Neutrophil (primary cell): ENCODE results near the gene ZFYVE26.
"Not testable (repeated sequence)": the region's sequence is repeated elsewhere in the genome, so short reads cannot be mapped to it uniquely, and the experiment has no call there.

Experiments used
- H3K27ac ChIP-seq: fragments of 200-600 bp; sonication (generic); 2 replicates; pipeline ENCODE4 v1.5.1; 2016; ENCODE audit warnings: mild to moderate bottlenecking, moderate library complexity
- H3K27me3 ChIP-seq: fragments of 200-600 bp; sonication (generic); 2 replicates; pipeline ENCODE4 v1.6.0; 2016; ENCODE audit warnings: mild to moderate bottlenecking
- H3K36me3 ChIP-seq: fragments of 200-600 bp; sonication (generic); 2 replicates; pipeline ENCODE4 v1.5.1; 2017
- H3K4me1 ChIP-seq, 2 experiments: fragments of 200-600 bp in 1 of 2; sonication (generic) in 1 of 2; 1 replicate in 1 of 2; 2 replicates in 1 of 2; pipeline versions ENCODE4 v1.5.1 to v1.6.1; 2013 to 2016; ENCODE audit warnings: low read depth in 1 of 2, low read length in 1 of 2, mild to moderate bottlenecking in 1 of 2, moderate library complexity in 1 of 2; ENCODE audit not compliant: control insufficient read depth in 1 of 2, insufficient read depth in 1 of 2
- H3K4me3 ChIP-seq, 2 experiments: fragments of 200-600 bp in 1 of 2; sonication (generic) in 1 of 2; 1 replicate in 1 of 2; 2 replicates in 1 of 2; pipeline ENCODE4 v1.5.1; 2013 to 2016; ENCODE audit warnings: low read depth in 1 of 2, low read length in 1 of 2, mild to moderate bottlenecking in 1 of 2, moderate library complexity in 1 of 2
- H3K9me3 ChIP-seq: fragments of 200-600 bp; sonication (generic); 2 replicates; pipeline ENCODE4 v1.5.1; 2016
- TF ChIP-seq, protein P1 (sequence below): fragments of 200-600 bp; sonication (generic); IDR thresholded peaks from 2 replicates; pipeline ENCODE4 v1.5.1; 2016; ENCODE audit warnings: antibody characterized with exemption

Gene ZFYVE26

DNA sequence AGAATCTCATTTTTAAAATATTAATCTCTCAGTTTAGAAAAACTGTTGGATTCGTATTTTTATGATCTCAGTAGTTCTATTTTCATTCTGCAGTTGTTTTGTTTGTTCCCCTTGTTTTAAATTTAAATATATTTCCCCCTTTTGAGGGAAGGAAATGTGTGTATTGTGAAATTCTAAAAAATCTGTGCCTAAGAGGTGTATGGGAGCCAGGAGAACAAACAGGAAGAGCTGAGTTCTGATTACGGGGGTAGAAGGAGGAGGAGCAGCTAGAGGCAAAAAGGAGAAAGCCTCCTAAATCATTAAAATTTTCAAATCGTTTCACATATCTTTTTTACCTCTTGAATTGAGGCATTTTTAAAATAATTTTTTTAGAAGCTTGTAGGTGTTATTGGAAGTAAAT, 112.4 kb downstream of the ZFYVE26 start:
- no peak overlapping the region for H3K27ac ChIP-seq
- H3K4me3 ChIP-seq, result no peak overlapping the region
- peaks cover 21% of the 10 kb centered on the region for H3K27me3 ChIP-seq
- no peaks in the 10 kb centered on the region for H3K36me3 ChIP-seq
- H3K4me1 ChIP-seq, result no peaks in the 10 kb centered on the region
- TF ChIP-seq, protein P1, sequence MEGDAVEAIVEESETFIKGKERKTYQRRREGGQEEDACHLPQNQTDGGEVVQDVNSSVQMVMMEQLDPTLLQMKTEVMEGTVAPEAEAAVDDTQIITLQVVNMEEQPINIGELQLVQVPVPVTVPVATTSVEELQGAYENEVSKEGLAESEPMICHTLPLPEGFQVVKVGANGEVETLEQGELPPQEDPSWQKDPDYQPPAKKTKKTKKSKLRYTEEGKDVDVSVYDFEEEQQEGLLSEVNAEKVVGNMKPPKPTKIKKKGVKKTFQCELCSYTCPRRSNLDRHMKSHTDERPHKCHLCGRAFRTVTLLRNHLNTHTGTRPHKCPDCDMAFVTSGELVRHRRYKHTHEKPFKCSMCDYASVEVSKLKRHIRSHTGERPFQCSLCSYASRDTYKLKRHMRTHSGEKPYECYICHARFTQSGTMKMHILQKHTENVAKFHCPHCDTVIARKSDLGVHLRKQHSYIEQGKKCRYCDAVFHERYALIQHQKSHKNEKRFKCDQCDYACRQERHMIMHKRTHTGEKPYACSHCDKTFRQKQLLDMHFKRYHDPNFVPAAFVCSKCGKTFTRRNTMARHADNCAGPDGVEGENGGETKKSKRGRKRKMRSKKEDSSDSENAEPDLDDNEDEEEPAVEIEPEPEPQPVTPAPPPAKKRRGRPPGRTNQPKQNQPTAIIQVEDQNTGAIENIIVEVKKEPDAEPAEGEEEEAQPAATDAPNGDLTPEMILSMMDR, result no peak
- H3K9me3 ChIP-seq, result no peaks in the 10 kb centered on the region

DNA sequence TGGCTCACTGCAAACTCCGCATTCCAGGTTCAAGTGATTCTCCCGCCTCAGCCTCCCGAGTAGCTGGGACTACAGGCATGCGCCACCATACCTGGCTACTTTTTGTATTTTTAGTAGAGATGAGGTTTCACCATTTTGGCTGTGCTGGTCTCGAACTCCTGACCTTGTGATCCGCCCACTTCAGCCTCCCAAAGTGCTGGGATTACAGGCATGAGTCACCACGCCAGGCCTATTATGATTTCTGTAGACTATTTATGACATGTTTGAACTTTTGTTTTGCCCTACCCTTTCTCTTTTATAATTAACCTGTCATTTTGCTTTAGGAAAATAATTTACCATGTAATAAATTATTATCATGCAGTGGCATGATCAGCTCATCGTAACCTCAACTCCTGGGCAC, 114.9 kb downstream of the ZFYVE26 start, which contains the start of gene RDH12:
Gene RDH12, plus strand, starts transcription at position 395 of the 400 bp plus-strand sequence. CDS start 20,757 bp downstream, outside the sequence.
- H3K4me3 ChIP-seq, H3K9me3 ChIP-seq, H3K27ac ChIP-seq, H3K4me1 ChIP-seq, H3K36me3 ChIP-seq: not testable (repeated sequence)
- H3K27me3 ChIP-seq, result peaks cover 21% of the 10 kb centered on the region

DNA sequence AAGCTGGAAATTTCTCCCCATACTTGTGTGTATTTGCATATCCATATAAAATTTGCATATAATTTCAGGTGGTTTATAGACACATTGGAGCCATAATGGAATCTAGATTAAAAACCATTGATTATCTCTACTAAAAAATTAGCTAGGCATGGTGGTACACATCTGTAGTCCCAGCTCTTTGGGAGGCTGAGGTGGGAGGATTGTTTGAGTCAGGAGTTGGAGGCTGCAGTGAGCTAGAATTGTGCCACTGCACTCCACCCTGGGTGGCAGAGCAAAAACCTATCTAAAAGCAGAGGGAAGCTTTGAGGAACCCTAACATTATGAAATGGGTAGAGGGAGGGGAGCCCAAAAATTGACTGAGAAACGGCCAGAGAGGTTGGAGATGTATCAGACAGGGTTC, 118.2 kb downstream of the ZFYVE26 start:
- peaks cover 13 to 16% of the 10 kb centered on the region in 2 experiments for H3K4me1 ChIP-seq
- TF ChIP-seq, protein P1, result no peak
- no peaks in the 10 kb centered on the region for H3K9me3 ChIP-seq
- no peak overlapping the region for H3K27ac ChIP-seq
- H3K4me3 ChIP-seq, result no peak overlapping the region
- peaks cover 5% of the 10 kb centered on the region for H3K27me3 ChIP-seq
- no peaks in the 10 kb centered on the region for H3K36me3 ChIP-seq

DNA sequence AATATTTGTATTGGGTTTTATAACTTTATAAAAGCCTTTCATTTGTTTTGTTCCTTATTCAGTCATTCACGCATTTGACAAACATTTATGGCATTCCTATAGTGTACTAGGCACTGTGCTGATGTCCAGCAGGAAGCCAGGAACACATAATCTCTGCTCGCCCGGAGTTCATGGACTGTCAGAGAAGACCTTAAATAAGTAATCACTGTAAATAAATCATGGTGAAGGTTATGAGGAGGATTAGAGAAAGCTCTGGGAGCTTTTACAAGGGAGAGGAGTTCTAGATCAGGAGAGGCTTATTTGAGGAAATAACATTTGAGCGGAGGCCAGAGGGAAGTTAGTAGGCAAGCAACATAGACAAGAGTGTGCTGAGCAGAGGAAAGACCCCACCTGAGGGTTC, 119.4 kb downstream of the ZFYVE26 start:
- Histone ChIP-seq H3K36me3 (peaks cover 4% of the 10 kb centered on the region), H3K4me3 (no peak overlapping the region), H3K4me1 (peaks cover 13 to 16% of the 10 kb centered on the region in 2 experiments), H3K27me3 (peaks cover 5% of the 10 kb centered on the region), H3K9me3 (no peaks in the 10 kb centered on the region), H3K27ac (no peak overlapping the region)
- TF ChIP-seq, protein P1, result no peak
